T-helper 9 cell (primary cell): Measurements from ENCODE around the gene IQUB.
A peak's percentile ranks its signal among the peaks of the same experiment; 100 is the strongest.
"Not testable (repeated sequence)": the region's sequence is repeated elsewhere in the genome, so short reads cannot be mapped to it uniquely, and the experiment has no call there.

Experiments
- DNase-seq: peaks from one replicate; pipeline ENCODE4 v3.0.0-alpha.2; 2020
- total RNA-seq, 2 donors: gene quantifications; one replicate each; lab custom pipeline; 2026; lab: John Stamatoyannopoulos, UW

Gene IQUB
- total RNA-seq, result 0 to 0.70 reads per million in 2 donors

DNA sequence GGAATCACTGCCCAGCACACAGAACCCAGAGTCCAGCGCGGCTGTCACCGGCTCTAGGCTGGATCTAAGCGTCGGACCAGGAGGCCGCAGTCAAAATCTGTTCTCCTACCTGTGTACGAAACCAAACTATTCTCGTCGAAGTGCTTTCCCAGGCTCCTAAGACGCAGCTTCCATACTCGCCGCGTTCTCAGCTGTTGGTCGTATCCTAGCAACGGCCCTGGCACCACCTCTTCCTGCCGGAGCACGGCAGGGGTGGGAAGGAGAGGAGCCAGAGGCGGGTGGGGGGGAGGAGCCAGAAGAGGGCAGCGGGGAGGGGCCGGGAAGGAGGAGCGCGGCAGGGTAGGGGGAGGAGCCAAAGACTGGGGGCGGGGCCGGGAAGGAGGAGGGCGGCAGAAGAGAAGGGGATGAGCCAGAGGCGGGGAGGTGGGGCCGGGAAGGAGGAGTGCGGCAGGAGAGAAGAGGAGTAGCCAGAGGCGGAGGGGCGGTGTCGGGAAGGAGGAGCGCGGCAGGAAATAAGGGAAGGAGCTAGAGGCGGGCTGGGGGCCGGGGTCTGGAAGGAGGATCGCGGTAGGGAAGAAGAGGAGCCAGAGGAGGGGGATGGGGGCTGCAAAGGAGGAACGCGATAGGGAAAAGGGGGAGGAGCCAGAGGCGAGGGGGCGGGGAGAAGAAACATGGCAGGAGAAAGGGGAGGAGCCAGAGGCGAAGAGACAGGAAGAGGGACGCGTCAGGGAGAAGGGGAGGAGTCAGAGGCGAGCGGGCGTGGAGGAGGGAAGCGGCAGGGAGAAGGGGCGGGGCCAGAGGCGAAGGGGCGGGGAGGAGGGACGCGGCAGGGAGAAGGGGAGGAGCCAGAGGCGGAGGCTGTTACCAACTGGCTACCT lies at the start of gene IQUB:
Gene IQUB, minus strand, starts transcription at position 213 of the 878 bp plus-strand sequence. CDS start 22,255 bp downstream, outside the sequence.
- DNase-seq, result peak; percentile 99

DNA sequence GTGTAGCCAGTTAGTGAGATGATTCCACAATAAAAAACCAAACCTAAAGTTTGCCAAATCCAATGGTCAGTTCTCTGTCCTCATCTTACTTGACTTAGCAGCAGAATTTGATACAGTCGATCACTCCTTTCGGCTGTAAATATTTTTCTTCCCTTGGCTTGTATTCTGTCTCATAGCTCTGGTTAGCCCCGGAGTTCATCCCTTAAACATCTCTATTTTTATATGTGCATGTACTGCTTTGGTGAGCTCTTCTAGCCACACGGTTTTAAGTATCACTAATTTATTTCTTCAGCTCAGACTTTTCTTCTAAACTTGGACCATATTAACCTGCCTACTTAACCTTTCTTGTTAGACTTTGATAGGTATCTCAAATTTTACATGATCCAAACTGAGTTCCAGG lies 49.4 kb upstream of the IQUB start:
- DNase-seq, result no peak

GRCh38 chr7:123581162-123581459 lies 46.7 kb upstream of the IQUB start:
- no peak for DNase-seq

- DNase-seq, result no peak
These were observed 46.2 kb upstream of the IQUB start for GRCh38 chr7:123580406-123581161.

DNA sequence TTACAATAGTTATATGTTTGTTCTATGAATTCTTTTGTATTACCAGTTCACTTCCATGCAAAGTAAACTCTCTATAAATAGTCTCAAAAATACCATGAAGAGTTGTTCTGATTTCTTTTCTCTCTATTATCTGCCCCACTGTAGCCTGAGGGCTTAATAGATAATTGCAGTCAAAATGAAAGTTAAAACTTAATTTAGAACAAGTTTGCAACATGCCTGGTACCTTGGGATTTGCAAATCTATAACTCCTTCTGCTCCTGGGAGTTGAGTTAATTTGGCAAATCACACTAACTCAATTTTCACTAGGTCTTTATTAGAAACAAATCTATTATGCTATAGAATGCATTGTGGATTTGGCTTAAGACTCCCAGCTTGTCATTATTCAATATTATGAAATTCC lies 45.0 kb upstream of the IQUB start:
- no peak for DNase-seq

DNA sequence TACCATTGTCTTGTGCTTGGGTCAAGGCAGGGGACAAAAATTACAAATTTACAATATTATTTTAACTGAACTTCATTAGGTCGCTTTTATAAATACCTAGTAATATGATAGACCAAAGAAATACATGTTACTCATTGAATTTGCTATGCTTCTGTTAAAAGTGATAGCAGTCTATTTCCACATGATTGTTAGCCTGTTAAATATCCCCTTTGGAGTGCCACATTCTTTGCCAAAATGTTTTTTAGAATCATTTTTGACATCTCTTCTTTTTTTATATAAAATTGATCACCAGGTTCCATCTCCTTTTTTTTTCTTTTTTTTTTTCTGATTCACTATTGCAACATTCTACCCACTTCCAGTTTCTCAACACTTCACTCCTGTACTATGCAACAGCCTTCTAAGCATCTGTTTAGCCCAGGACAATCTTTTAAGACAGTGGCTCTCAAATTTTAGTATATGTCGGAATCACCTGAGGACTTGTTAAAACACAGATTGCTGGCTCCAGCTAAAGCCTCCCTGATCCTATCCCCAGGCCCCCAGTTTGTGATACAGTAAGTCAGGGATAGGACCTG lies 39.6 kb upstream of the IQUB start:
- DNase-seq, result no peak

GRCh38 chr7:123573341-123573740 lies 38.9 kb upstream of the IQUB start:
- DNase-seq, result no peak

- DNase-seq, result no peak
These were observed 37.3 kb upstream of the IQUB start for GRCh38 chr7:123571684-123572083.

GRCh38 chr7:123571187-123571586 lies 36.8 kb upstream of the IQUB start:
- no peak for DNase-seq

- DNase-seq, result no peak
These were observed 36.2 kb upstream of the IQUB start for GRCh38 chr7:123570390-123571182.

- DNase-seq, result no peak
These were observed 35.1 kb upstream of the IQUB start for GRCh38 chr7:123569352-123570010.

- DNase-seq, result no peak
These were observed 27.7 kb upstream of the IQUB start for GRCh38 chr7:123562121-123562520.

DNA sequence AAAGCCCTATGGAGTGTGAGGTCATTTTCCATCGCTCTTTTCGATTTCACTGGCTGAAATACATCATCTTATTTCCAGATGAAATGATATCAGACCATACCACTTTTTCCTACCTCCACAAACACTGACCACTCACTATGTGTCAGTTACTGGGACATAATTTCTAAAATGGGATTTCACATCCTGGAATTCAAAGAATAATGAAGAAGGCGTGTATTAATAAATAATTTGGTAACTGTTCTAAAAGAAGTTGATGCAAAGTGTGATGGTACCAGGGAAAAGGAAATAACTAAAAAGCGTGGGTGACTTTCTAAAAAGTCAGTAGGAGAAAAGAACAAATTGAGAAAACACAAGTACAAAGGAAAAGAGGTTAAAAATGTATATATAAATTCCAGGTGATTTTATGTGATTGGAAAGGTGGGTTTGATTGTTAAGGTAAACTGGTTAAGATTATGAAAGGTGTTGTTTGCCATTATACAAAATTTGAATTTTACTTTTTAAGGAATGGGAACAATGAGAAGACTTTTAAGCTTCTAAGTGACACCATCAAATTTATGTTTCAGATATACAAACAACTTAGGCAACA lies 24.0 kb upstream of the IQUB start:
- no peak for DNase-seq

- peak; percentile 92 for DNase-seq
These were observed 23.2 kb upstream of the IQUB start, which contains the start of gene NDUFA5 for GRCh38 chr7:123557398-123558288. NDUFA5 (minus strand) TSS chr7:123557818; CDS start chr7:123557795, 23 bp downstream.

DNA sequence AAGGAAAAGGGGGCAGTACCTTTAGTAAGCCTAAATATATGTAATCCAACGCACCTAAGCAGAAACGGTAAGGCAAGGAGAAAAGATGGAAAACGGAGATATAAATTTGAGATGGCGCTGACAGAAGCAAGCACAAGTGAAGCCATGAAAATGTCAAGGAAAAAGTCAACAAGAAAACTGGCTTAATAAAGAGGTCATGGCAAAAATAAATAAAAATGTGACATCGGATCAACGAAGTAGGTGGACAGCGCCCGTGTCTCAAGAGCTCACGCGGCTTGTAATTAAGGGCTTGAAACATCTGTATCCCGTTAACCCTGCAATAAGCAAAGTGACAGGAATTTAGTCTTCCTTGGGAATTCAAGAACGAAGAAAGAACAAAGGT lies 22.6 kb upstream of the IQUB start:
- no peak for DNase-seq

DNA sequence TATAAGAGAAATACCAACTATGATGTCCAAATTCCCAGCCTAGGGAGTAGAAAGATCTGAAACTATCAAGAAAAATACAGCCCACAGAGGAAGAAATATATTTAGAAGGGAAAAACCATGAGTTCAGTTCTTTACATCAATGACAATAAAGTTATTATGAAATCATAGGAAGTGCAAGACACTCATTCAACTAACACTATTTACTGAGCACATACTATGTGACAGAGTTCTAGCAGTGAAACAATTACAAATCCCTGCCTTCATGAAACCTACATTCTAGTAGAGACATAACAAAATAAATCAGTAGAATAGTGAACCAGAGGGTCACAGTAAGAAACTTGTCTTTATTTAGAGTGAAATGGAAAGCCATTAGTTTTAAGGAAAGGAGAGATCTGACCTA lies 21.1 kb upstream of the IQUB start:
- no peak for DNase-seq

- no peak for DNase-seq
These were observed 18.8 kb upstream of the IQUB start for GRCh38 chr7:123553159-123553558.

DNA sequence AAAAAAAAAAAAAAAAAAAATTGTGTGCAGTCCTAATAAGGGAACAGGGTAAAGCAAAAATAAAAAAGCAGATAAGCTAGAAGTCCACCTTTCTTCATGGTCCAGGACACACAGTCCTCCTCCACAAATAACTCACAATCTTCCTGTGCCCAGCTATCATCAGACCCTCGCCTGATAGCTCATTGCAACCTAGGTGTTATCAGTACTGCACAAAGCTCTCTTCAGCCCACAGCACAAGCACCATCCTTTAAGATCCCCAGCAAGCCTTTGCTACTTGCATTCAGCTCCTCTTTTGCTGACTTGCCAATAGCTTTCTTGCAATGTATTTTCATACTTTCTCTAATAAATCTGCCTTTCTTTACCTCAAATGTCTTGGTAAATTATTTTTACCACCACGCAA lies 18.2 kb upstream of the IQUB start:
- no peak for DNase-seq

DNA sequence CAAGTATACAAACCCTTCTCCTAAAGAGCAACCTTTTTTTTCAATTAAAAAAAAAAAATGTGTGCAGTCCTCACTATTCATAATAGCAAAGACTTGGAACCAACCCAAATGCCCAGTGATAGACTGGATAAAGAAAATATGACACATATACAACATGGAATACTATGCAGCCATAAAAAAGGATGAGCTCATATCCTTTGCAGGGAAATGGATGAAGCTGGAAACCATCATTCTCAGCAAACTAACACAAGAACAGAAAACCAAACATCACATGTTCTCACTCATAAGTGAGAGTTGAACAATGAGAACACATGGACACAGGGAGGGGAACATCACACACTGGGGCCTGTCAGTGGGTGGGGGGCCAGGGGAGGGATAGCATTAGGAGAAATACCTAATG lies 17.7 kb upstream of the IQUB start:
- DNase-seq, result not testable (repeated sequence)

- no peak for DNase-seq
These were observed 14.0 kb upstream of the IQUB start for GRCh38 chr7:123548406-123548805.

DNA sequence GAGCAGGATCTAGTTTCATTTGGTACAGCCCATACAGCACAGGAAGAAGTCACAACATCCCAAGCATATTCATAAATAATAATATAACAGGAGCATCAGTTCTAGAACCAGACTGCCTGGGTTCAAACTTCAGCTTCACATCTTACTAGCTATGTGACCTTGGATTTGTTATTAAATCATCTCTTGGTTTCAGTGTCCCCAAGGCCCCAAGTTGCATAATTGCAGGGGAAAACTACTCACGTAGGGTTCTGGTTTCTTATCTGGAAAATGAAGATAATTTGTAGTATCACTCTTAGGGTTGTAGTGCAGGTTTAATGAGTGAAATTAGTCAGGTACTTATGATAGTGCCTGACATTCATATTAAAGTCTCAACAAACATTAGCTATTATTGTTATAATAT lies 5.5 kb upstream of the IQUB start:
- no peak for DNase-seq
